Panc1 (cell line): ENCODE results near the gene KDM4B.

ENCODE experiments used
- POLR2AphosphoS5 ChIP-seq: IDR thresholded peaks from 2 replicates; pipeline ENCODE4 v1.6.1; 2012; ENCODE audit warnings: mild to moderate bottlenecking, low read depth, low read length, moderate library complexity
- SIN3A ChIP-seq: IDR thresholded peaks from 2 replicates; pipeline ENCODE4 v1.6.1; 2012; ENCODE audit warnings: low read depth, mild to moderate bottlenecking, low read length, moderate library complexity, borderline replicate concordance; ENCODE audit not compliant: insufficient read depth
- TCF7L2 ChIP-seq: IDR thresholded peaks from 2 replicates; pipeline ENCODE4 v1.6.1; 2011; ENCODE audit warnings: mild to moderate bottlenecking, low read depth, low read length, inconsistent platforms
- TF ChIP-seq, protein P1 (sequence below): fragments of 450-650 bp; IDR thresholded peaks from 2 replicates; pipeline ENCODE4 v1.5.1; 2017; ENCODE audit warnings: mild to moderate bottlenecking
- TF ChIP-seq, protein P2 (sequence below), 2 experiments: IDR thresholded peaks; 2 replicates each; pipeline ENCODE4 v1.6.1; 2011 to 2012; ENCODE audit warnings: low read depth in 2 of 2, control low read depth in 1 of 2, low read length in 1 of 2, mild to moderate bottlenecking in 1 of 2, moderate library complexity in 1 of 2; ENCODE audit not compliant: insufficient read depth in 1 of 2

GRCh38 chr19:5050067-5050656, 81.2 kb downstream of the KDM4B start:
- no peak for TF ChIP-seq POLR2AphosphoS5
- TF ChIP-seq, protein P1, sequence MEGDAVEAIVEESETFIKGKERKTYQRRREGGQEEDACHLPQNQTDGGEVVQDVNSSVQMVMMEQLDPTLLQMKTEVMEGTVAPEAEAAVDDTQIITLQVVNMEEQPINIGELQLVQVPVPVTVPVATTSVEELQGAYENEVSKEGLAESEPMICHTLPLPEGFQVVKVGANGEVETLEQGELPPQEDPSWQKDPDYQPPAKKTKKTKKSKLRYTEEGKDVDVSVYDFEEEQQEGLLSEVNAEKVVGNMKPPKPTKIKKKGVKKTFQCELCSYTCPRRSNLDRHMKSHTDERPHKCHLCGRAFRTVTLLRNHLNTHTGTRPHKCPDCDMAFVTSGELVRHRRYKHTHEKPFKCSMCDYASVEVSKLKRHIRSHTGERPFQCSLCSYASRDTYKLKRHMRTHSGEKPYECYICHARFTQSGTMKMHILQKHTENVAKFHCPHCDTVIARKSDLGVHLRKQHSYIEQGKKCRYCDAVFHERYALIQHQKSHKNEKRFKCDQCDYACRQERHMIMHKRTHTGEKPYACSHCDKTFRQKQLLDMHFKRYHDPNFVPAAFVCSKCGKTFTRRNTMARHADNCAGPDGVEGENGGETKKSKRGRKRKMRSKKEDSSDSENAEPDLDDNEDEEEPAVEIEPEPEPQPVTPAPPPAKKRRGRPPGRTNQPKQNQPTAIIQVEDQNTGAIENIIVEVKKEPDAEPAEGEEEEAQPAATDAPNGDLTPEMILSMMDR, result no peak
- no peak for TF ChIP-seq SIN3A
- TF ChIP-seq TCF7L2, result no peak
- TF ChIP-seq, protein P2, sequence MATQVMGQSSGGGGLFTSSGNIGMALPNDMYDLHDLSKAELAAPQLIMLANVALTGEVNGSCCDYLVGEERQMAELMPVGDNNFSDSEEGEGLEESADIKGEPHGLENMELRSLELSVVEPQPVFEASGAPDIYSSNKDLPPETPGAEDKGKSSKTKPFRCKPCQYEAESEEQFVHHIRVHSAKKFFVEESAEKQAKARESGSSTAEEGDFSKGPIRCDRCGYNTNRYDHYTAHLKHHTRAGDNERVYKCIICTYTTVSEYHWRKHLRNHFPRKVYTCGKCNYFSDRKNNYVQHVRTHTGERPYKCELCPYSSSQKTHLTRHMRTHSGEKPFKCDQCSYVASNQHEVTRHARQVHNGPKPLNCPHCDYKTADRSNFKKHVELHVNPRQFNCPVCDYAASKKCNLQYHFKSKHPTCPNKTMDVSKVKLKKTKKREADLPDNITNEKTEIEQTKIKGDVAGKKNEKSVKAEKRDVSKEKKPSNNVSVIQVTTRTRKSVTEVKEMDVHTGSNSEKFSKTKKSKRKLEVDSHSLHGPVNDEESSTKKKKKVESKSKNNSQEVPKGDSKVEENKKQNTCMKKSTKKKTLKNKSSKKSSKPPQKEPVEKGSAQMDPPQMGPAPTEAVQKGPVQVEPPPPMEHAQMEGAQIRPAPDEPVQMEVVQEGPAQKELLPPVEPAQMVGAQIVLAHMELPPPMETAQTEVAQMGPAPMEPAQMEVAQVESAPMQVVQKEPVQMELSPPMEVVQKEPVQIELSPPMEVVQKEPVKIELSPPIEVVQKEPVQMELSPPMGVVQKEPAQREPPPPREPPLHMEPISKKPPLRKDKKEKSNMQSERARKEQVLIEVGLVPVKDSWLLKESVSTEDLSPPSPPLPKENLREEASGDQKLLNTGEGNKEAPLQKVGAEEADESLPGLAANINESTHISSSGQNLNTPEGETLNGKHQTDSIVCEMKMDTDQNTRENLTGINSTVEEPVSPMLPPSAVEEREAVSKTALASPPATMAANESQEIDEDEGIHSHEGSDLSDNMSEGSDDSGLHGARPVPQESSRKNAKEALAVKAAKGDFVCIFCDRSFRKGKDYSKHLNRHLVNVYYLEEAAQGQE (IDR thresholded peaks at IDR 0.05; ENCODE audit: insufficient read depth in 1 of 2, low read depth in 2 of 2, low read length in 1 of 2), result no peak
